Measurements from ENCODE around the gene ZMYM5. TPM values are rescaled to one million over a fixed set of nuclear protein-coding genes. Genes with fewer than 3 reads are reported as not detected.
"Not testable (repeated sequence)": the region's sequence is repeated elsewhere in the genome, so short reads cannot be mapped to it uniquely, and the experiment has no call there.

The ZMYM5 gene
- total RNA-seq, 2 experiments from 2014 or later = 9.2 to 9.3 TPM

- CTCF ChIA-PET = interaction anchor here (0.6 kb wide), 1 partner anchor 95 kb away, joined by 4 read pairs; no protein-coding TSS in a partner anchor
- POLR2A ChIA-PET = no interaction called here
Measured at GRCh38 chr13:19838865-19839275, 24.6 kb downstream of the ZMYM5 start.

- ChIA-PET CTCF (no interaction called here), POLR2A (no interaction called here)
Measured at GRCh38 chr13:19836472-19836871, 27.0 kb downstream of the ZMYM5 start.

GRCh38 chr13:19834704-19835103 is 28.7 kb downstream of the ZMYM5 start:
- POLR2A ChIA-PET = no interaction called here
- CTCF ChIA-PET = no interaction called here

- ChIA-PET POLR2A (no interaction called here), CTCF (no interaction called here)
Measured at GRCh38 chr13:19822673-19823072, 40.8 kb downstream of the ZMYM5 start.

GRCh38 chr13:19818223-19818842 is 45.1 kb downstream of the ZMYM5 start:
- CTCF ChIA-PET = interaction anchor here (0.7 to 1.6 kb wide), 3 partner anchors 11 to 145 kb away, joined by 3 read pairs; no protein-coding TSS in a partner anchor
- POLR2A ChIA-PET = no interaction called here

GRCh38 chr13:19817510-19818158 is 45.8 kb downstream of the ZMYM5 start:
- POLR2A ChIA-PET = interaction anchor here (0.7 kb wide), 1 partner anchor 98 kb away, joined by 6 read pairs; no protein-coding TSS in a partner anchor
- CTCF ChIA-PET = interaction anchor here (0.7 to 1.6 kb wide), 3 partner anchors 12 to 144 kb away, joined by 3 read pairs; no protein-coding TSS in a partner anchor

GRCh38 chr13:19817106-19817505 is 46.3 kb downstream of the ZMYM5 start:
- POLR2A ChIA-PET = interaction anchor here (0.7 kb wide), 1 partner anchor 97 kb away, joined by 6 read pairs; no protein-coding TSS in a partner anchor
- CTCF ChIA-PET = interaction anchor here (0.7 kb wide), 1 partner anchor 45 kb away, joined by 3 read pairs; no protein-coding TSS in a partner anchor

GRCh38 chr13:19815842-19816241 is 47.6 kb downstream of the ZMYM5 start:
- POLR2A ChIA-PET, CTCF ChIA-PET: not testable (repeated sequence)

- CTCF ChIA-PET = interaction anchor here (0.7 kb wide), 1 partner anchor 117 kb away, joined by 5 read pairs; no protein-coding TSS in a partner anchor
- POLR2A ChIA-PET = no interaction called here
Measured at GRCh38 chr13:19810996-19811881, 52.2 kb downstream of the ZMYM5 start.

- CTCF ChIA-PET = interaction anchor here (0.7 kb wide), 1 partner anchor 17 kb away, joined by 3 read pairs; no protein-coding TSS in a partner anchor
- POLR2A ChIA-PET = no interaction called here
Measured at GRCh38 chr13:19810151-19810550, 53.3 kb downstream of the ZMYM5 start.

- ChIA-PET CTCF (no interaction called here), POLR2A (no interaction called here)
Measured at GRCh38 chr13:19805765-19806164, 57.7 kb downstream of the ZMYM5 start.

- ChIA-PET POLR2A (no interaction called here), CTCF (no interaction called here)
Measured at GRCh38 chr13:19795956-19796355, 67.5 kb downstream of the ZMYM5 start.

GRCh38 chr13:19794631-19795030 is 68.8 kb downstream of the ZMYM5 start:
- POLR2A ChIA-PET = no interaction called here
- CTCF ChIA-PET = no interaction called here

- ChIA-PET CTCF (no interaction called here), POLR2A (no interaction called here)
Measured at GRCh38 chr13:19791953-19792537, 71.4 kb downstream of the ZMYM5 start.

GRCh38 chr13:19782727-19783682 is 80.4 kb downstream of the ZMYM5 start, which contains the start of gene PSPC1:
PSPC1 (minus strand) TSS chr13:19782945; CDS start chr13:19782757, 188 bp downstream.
- POLR2A ChIA-PET = interaction anchor here (0.9 to 1.6 kb wide), 5 partner anchors 36 to 85 kb away, joined by 3 to 6 read pairs (median 5); partner anchors contain the start of gene ZMYM5
- CTCF ChIA-PET = not testable (repeated sequence)

GRCh38 chr13:19782049-19782726 is 81.3 kb downstream of the ZMYM5 start:
- CTCF ChIA-PET = no interaction called here
- POLR2A ChIA-PET = interaction anchor here (1.3 to 1.6 kb wide), 4 partner anchors 70 to 86 kb away, joined by 3 to 6 read pairs (median 5); partner anchors contain the start of gene ZMYM5

- ChIA-PET POLR2A (interaction anchor here (1.6 kb wide), 1 partner anchor 86 kb away, joined by 5 read pairs; no protein-coding TSS in a partner anchor), CTCF (interaction anchor here (1.1 kb wide), 1 partner anchor 10 kb away, joined by 3 read pairs; no protein-coding TSS in a partner anchor)
Measured at GRCh38 chr13:19781526-19781925, 81.9 kb downstream of the ZMYM5 start.
